SK-N-SH treated with all-trans-retinoic acid at 6 μM for 48 hours (cell line): ENCODE data around the gene REC114.

Experiments
- ATAC-seq: fragments of 200-7000 bp; cut with Tn5 transposase; 3 replicates; pipeline ENCODE4 v1.9.1; 2020; ENCODE audit warnings: mild to moderate bottlenecking, moderate library complexity
- BACH2 ChIP-seq: fragments of 250-450 bp; sonication (Bioruptor Pico); IDR thresholded peaks from 2 replicates; pipeline ENCODE4 v1.9.0; 2021; ENCODE audit warnings: mild to moderate bottlenecking, borderline replicate concordance
- CREB5 ChIP-seq: fragments of 250-450 bp; sonication (Bioruptor Pico); IDR thresholded peaks from 2 replicates; pipeline ENCODE4 v1.5.1; 2020; ENCODE audit warnings: low read depth, mild to moderate bottlenecking, moderate library complexity
- CSDC2 ChIP-seq: fragments of 250-450 bp; sonication (Bioruptor Pico); IDR thresholded peaks from 2 replicates; pipeline ENCODE4 v1.5.0; 2020; ENCODE audit warnings: mild to moderate bottlenecking, moderate library complexity
- CSRNP3 ChIP-seq: fragments of 250-450 bp; sonication (Bioruptor Pico); IDR thresholded peaks from 2 replicates; pipeline ENCODE4 v1.5.1; 2021; ENCODE audit warnings: mild to moderate bottlenecking, moderate library complexity
- ESRRG ChIP-seq: fragments of 250-450 bp; sonication (Bioruptor Pico); IDR thresholded peaks from 2 replicates; pipeline ENCODE4 v1.6.1; 2021; ENCODE audit warnings: mild to moderate bottlenecking
- GLIS3 ChIP-seq: fragments of 250-450 bp; sonication (Bioruptor Pico); IDR thresholded peaks from 2 replicates; pipeline ENCODE4 v1.5.0; 2020; ENCODE audit warnings: mild to moderate bottlenecking, moderate library complexity
- ISL1 ChIP-seq: fragments of 250-450 bp; sonication (Bioruptor Pico); IDR thresholded peaks from 2 replicates; pipeline ENCODE4 v2.1.2; 2022; ENCODE audit warnings: mild to moderate bottlenecking, moderate library complexity
- OSR1 ChIP-seq: fragments of 250-450 bp; sonication (Bioruptor Pico); IDR thresholded peaks from 2 replicates; pipeline ENCODE4 v1.8.0; 2022; ENCODE audit warnings: moderate library complexity, mild to moderate bottlenecking, inconsistent platforms
- POU6F1 ChIP-seq: fragments of 250-450 bp; sonication (Bioruptor Pico); IDR thresholded peaks from 2 replicates; pipeline ENCODE4 v1.8.0; 2021; ENCODE audit warnings: low read depth, mild to moderate bottlenecking, moderate library complexity, borderline replicate concordance
- PPARA ChIP-seq: fragments of 250-450 bp; sonication (Bioruptor Pico); IDR thresholded peaks from 2 replicates; pipeline ENCODE4 v1.5.0; 2020; ENCODE audit warnings: mild to moderate bottlenecking, borderline replicate concordance
- RARB ChIP-seq: fragments of 250-450 bp; sonication (Bioruptor Pico); IDR thresholded peaks from 2 replicates; pipeline ENCODE4 v1.8.0; 2021; ENCODE audit warnings: mild to moderate bottlenecking, moderate library complexity
- SNAI2 ChIP-seq: fragments of 250-450 bp; sonication (Bioruptor Pico); IDR thresholded peaks from 2 replicates; pipeline ENCODE4 v1.5.0; 2020; ENCODE audit warnings: mild to moderate bottlenecking, moderate library complexity
- TCF4 ChIP-seq: fragments of 250-450 bp; sonication (Bioruptor Pico); IDR thresholded peaks from 2 replicates; pipeline ENCODE4 v1.8.0; 2021; ENCODE audit warnings: mild to moderate bottlenecking, moderate library complexity, borderline replicate concordance
- TOX ChIP-seq: fragments of 250-450 bp; sonication (Bioruptor Pico); IDR thresholded peaks from 2 replicates; pipeline ENCODE4 v1.8.0; 2021; ENCODE audit warnings: mild to moderate bottlenecking, moderate library complexity, borderline replicate concordance
- TSHZ2 ChIP-seq: fragments of 250-450 bp; sonication (Bioruptor Pico); IDR thresholded peaks from 2 replicates; pipeline ENCODE4 v1.5.0; 2020; ENCODE audit warnings: mild to moderate bottlenecking, moderate library complexity
- ZC3H10 ChIP-seq: fragments of 250-450 bp; sonication (Bioruptor Pico); IDR thresholded peaks from 2 replicates; pipeline ENCODE4 v1.5.1; 2021; ENCODE audit warnings: mild to moderate bottlenecking, moderate library complexity
- ZFP3 ChIP-seq: fragments of 250-450 bp; sonication (Bioruptor Pico); IDR thresholded peaks from 2 replicates; pipeline ENCODE4 v1.5.0; 2020; ENCODE audit warnings: mild to moderate bottlenecking, moderate library complexity
- ZFP30 ChIP-seq: fragments of 450-650 bp; formaldehyde crosslinking; IDR thresholded peaks from 2 replicates; pipeline ENCODE4 v1.5.0; 2022; ENCODE audit warnings: mild to moderate bottlenecking, moderate library complexity
- ZNF565 ChIP-seq: fragments of 450-650 bp; formaldehyde crosslinking; conservative IDR thresholded peaks from 2 replicates; pipeline ENCODE4 v1.5.0; 2020; ENCODE audit warnings: low read depth, mild to moderate bottlenecking, moderate library complexity
- ZNF70 ChIP-seq: fragments of 450-650 bp; formaldehyde crosslinking; IDR thresholded peaks from 2 replicates; pipeline ENCODE4 v1.5.0; 2020; ENCODE audit warnings: mild to moderate bottlenecking, moderate library complexity
- ZNF8 ChIP-seq: fragments of 450-650 bp; formaldehyde crosslinking; IDR thresholded peaks from 2 replicates; pipeline ENCODE4 v1.5.0; 2020; ENCODE audit warnings: mild to moderate bottlenecking, moderate library complexity

REC114 gene

GRCh38 chr15:73493922-73494321 lies 51.0 kb downstream of the REC114 start:
- ATAC-seq, result no peak
- TF ChIP-seq RARB (CRISPR knock-in tag), result no peak
- no peak for TF ChIP-seq ZNF565 (CRISPR knock-in tag)
- TF ChIP-seq TOX (CRISPR knock-in tag), result no peak
- no peak for TF ChIP-seq CSRNP3 (CRISPR knock-in tag)

GRCh38 chr15:73495181-73495580 lies 52.2 kb downstream of the REC114 start:
- TF ChIP-seq ZNF565 (CRISPR knock-in tag) (no peak), ZFP30 (CRISPR knock-in tag) (no peak), ZFP3 (no peak), TOX (CRISPR knock-in tag) (no peak), ZC3H10 (CRISPR knock-in tag) (no peak), ISL1 (CRISPR knock-in tag) (no peak), CSRNP3 (CRISPR knock-in tag) (no peak), GLIS3 (CRISPR knock-in tag) (no peak), CREB5 (CRISPR knock-in tag) (no peak), CSDC2 (no peak), ESRRG (no peak), POU6F1 (CRISPR knock-in tag) (no peak), PPARA (no peak), BACH2 (CRISPR knock-in tag) (no peak), TCF4 (CRISPR knock-in tag) (no peak), ZNF70 (CRISPR knock-in tag) (no peak), ZNF8 (CRISPR knock-in tag) (no peak), RARB (CRISPR knock-in tag) (no peak), TSHZ2 (CRISPR knock-in tag) (no peak)
- no peak for ATAC-seq

- TF ChIP-seq ISL1 (CRISPR knock-in tag) (no peak), RARB (CRISPR knock-in tag) (no peak), ZNF565 (CRISPR knock-in tag) (no peak), BACH2 (CRISPR knock-in tag) (no peak)
Observed at GRCh38 chr15:73500696-73501095, 57.7 kb downstream of the REC114 start.

GRCh38 chr15:73504885-73505284 lies 61.9 kb downstream of the REC114 start:
- no peak for ATAC-seq
- TF ChIP-seq CSDC2 (no peak), CSRNP3 (CRISPR knock-in tag) (no peak), RARB (CRISPR knock-in tag) (no peak), ZC3H10 (CRISPR knock-in tag) (no peak), PPARA (no peak), ZNF8 (CRISPR knock-in tag) (no peak), SNAI2 (CRISPR knock-in tag) (no peak), ISL1 (CRISPR knock-in tag) (no peak), GLIS3 (CRISPR knock-in tag) (no peak), ZFP30 (CRISPR knock-in tag) (no peak), TSHZ2 (CRISPR knock-in tag) (no peak), OSR1 (no peak)

More at GRCh38 chr15:73500696-73501095, 57.7 kb downstream of the REC114 start:
- no peak for ATAC-seq
